ENCODE results near the gene KLF3. TPM values are rescaled to one million over a fixed set of nuclear protein-coding genes. Genes with fewer than 3 reads are reported as not detected.

Gene KLF3
- polyA plus RNA-seq, 1 donor = 76.7 TPM

DNA sequence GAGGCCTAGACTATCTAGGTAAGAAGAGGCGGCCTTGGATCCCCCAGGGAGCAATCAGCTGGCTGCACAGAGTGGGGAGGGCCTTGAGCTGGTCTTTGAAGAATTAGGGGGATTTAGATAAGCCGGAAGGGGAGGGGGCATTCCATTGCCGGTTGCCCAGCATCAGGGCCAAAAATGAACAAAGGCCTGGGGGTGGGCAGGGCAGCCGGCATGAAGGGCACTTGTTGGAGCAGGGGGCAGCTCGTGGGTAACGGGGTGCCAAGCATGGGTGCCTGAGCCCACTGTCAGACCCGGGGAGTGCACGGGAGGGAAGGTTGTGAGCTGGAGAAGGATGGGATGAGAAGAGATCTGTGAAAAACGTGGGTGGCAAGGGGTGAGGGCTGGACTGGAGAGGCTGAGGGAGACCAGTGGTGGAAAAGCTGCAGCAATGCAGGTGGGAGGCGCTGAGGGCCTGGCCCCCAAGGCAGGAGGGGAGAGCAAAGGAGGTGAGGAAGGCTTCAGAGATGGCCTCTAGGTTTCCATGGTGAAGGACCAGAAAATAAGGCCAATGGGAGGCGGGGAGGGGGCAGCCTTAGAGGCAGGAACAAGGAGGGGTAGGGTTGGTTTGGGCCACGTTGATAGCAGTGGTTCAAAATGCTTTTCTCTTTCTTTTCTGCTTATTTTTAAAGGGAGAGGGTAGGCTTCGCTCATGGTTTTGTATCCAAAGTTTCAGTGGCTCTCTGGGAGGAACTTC, 8.6 kb downstream of the KLF3 start:
- peaks cover 9% of the 10 kb centered on the region for H3K36me3 ChIP-seq (ENCODE audit: control insufficient read depth, insufficient read depth, low read length)
- H3K9me3 ChIP-seq (ENCODE audit: control insufficient read depth, low read depth, low read length) = no peaks in the 10 kb centered on the region
- H3K4me3 ChIP-seq (ENCODE audit: low read length) = peak overlapping the region; percentile 2
- WGBS (ENCODE audit: insufficient coverage, low lambda C conversion rate) = 38% methylated on average over 3 of the region's 13 CpGs
- peak overlapping the region; percentile 94 for H3K27ac ChIP-seq (ENCODE audit: low read length)
- peaks cover 79% of the 10 kb centered on the region for H3K4me1 ChIP-seq (ENCODE audit: control insufficient read depth, insufficient read depth, low read length)
- DNase-seq = no peak
- H3K27me3 ChIP-seq (ENCODE audit: control insufficient read depth, insufficient read depth, low read length) = no peaks in the 10 kb centered on the region

DNA sequence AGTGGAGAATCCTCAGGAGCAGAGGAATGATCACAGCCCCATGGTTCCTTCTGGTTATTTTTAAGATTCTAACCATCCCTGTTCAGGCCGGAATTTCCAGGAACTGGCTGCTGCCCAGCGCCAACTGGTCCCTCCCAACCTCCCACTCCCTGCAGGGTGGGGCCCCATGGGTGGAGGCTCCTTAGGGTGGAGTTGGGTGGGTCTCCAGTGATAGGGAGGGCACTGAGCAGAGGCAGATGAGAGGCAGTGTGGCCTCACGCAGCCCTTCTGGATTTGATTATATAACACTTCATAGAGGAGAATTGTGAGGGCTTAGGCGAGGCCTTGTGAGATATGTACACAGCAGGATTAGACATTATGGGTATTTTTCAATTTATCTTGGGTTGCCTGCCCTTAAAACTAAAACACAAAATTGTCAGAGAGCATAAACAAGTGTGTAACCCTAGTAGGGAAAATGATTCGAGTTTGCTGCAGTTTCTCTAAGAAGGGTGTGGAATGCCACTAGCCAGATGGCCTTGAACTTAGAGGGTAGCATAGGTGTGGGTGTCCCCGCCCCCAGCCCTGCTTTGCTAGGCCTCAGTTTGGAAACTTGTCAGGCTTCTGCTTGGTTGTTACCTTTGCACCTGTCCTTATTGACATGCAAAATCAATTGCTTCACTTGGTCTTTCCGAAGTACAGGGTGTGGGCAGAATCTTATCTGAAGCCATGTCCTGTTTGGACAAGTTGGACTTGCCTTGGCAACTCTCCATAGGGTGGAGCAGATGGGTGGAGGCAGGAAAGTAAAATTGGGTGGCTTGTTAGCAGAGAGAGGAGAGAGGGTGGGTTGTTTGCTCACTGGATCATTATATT, 9.4 kb downstream of the KLF3 start:
- Histone ChIP-seq H3K9me3 (ENCODE audit: control insufficient read depth, low read depth, low read length) (no peaks in the 10 kb centered on the region), H3K27me3 (ENCODE audit: control insufficient read depth, insufficient read depth, low read length) (no peaks in the 10 kb centered on the region), H3K4me1 (ENCODE audit: control insufficient read depth, insufficient read depth, low read length) (peaks cover 71% of the 10 kb centered on the region), H3K36me3 (ENCODE audit: control insufficient read depth, insufficient read depth, low read length) (peaks cover 9% of the 10 kb centered on the region), H3K4me3 (ENCODE audit: low read length) (no peak overlapping the region), H3K27ac (ENCODE audit: low read length) (peak overlapping the region; percentile 94)
- DNase-seq = peak; percentile 89 to 95
- WGBS (ENCODE audit: insufficient coverage, low lambda C conversion rate) = no CpG with 5 or more reads among the region's 7 CpGs

DNA sequence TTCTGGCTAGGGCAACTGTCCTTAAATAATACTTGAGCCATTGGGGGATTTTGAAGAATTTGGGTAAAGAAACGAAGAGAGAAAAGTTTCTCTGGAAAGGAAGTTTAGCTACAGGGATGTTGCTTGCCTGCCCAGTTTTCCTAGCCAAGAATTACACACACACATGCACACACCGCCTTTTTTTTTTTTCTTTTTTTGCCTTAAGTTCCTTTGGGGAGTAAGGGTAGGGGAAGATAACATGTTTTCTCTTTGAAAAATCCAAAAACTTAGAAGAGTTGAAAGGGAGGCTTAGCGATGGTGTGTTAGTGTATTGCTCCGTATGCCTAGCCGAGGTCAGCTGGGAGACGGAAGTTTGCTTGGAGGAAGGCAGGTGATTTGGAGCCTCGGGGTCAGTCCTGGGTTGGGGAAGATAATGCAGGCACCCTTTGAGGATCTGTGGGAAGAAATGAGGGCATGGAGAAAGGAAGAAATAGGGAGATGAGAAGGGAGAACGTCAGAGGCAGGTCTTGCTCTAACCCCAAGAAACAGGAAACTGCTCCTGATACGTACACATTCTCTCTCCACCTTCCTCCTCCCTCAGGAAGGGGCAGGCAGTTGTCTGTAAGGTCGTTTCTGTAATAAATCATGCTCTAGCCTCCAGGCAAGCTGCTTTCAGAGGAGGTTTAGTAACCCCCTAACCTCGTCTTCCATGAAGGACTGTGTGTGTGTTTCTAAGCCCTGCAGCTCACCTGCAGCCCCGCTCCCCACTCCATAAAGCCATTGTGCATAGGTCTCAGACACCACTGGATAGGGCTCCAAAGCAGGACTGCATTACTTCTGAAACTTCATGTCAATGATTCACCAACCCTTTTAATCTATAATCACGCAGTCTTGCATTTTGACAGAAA, 10.5 kb downstream of the KLF3 start:
- Histone ChIP-seq H3K4me1 (ENCODE audit: control insufficient read depth, insufficient read depth, low read length) (peaks cover 60% of the 10 kb centered on the region), H3K9me3 (ENCODE audit: control insufficient read depth, low read depth, low read length) (no peaks in the 10 kb centered on the region), H3K27me3 (ENCODE audit: control insufficient read depth, insufficient read depth, low read length) (no peaks in the 10 kb centered on the region), H3K27ac (ENCODE audit: low read length) (peak overlapping the region; percentile 94), H3K36me3 (ENCODE audit: control insufficient read depth, insufficient read depth, low read length) (peaks cover 13% of the 10 kb centered on the region), H3K4me3 (ENCODE audit: low read length) (peak overlapping the region; percentile 1)
- DNase-seq = peak in 1 of 2 donors; percentile 78
- 7% methylated on average over 5 of the region's 13 CpGs for WGBS (ENCODE audit: insufficient coverage, low lambda C conversion rate)

DNA sequence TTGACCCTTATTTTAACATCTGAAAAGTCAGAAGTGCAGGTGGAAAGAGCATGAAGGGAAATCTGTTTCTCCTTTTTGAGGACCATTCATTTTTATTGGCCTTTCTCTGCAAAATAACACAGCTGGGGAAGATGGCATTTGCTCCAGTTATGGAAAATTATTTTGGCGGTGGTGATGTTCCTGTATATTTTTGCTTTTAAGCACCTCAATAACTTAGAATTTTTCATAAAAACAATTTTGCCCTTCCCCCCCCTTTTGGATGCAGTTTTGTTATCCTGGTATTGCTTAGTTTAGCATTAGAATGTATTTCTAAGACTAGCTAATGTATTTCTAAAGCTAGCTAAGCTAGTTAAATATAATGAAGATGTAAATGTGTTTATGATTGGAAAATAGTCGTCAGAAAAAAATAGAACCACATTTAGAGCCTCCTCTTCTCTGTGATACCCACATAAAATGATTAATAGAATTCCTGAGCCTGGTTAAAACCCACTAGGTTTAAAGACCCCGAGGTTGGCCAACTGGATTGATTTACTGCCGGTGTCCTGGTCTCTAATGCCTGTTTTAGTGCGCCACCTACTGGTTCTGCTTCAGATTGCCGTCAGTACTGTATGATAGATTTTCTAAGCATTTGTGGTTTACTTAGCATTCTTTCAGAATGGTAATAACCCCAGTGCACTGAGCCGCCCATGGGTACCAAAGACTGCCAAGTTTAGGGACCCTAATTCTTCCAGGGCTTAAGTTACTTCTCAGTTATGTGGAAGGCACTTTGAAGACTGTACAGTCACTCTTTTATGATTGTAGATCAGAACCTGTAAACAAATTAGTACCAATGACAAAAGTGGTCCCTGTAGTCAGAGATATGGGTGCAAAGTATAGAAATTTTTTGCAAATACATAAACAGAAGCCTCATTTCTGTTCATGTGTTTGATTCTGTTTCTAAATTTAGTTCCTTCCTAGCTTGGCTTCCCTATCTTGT, 11.4 kb downstream of the KLF3 start:
- H3K9me3 ChIP-seq (ENCODE audit: control insufficient read depth, low read depth, low read length) = no peaks in the 10 kb centered on the region
- peak; percentile 79 to 80 for DNase-seq
- peaks cover 54% of the 10 kb centered on the region for H3K4me1 ChIP-seq (ENCODE audit: control insufficient read depth, insufficient read depth, low read length)
- peak overlapping the region; percentile 94 for H3K27ac ChIP-seq (ENCODE audit: low read length)
- 0% methylated on average over 1 of the region's 7 CpGs for WGBS (ENCODE audit: insufficient coverage, low lambda C conversion rate)
- H3K27me3 ChIP-seq (ENCODE audit: control insufficient read depth, insufficient read depth, low read length) = no peaks in the 10 kb centered on the region
- H3K4me3 ChIP-seq (ENCODE audit: low read length) = no peak overlapping the region
- peaks cover 10% of the 10 kb centered on the region for H3K36me3 ChIP-seq (ENCODE audit: control insufficient read depth, insufficient read depth, low read length)

GRCh38 chr4:38676986-38677385, 13.0 kb downstream of the KLF3 start:
- peaks cover 19% of the 10 kb centered on the region for H3K36me3 ChIP-seq (ENCODE audit: control insufficient read depth, insufficient read depth, low read length)
- no peaks in the 10 kb centered on the region for H3K27me3 ChIP-seq (ENCODE audit: control insufficient read depth, insufficient read depth, low read length)
- peaks cover 38% of the 10 kb centered on the region for H3K4me1 ChIP-seq (ENCODE audit: control insufficient read depth, insufficient read depth, low read length)
- no peaks in the 10 kb centered on the region for H3K9me3 ChIP-seq (ENCODE audit: control insufficient read depth, low read depth, low read length)
- WGBS (ENCODE audit: insufficient coverage, low lambda C conversion rate) = 20% methylated on average over 1 of the region's 12 CpGs
- no peak for DNase-seq
- H3K27ac ChIP-seq (ENCODE audit: low read length) = no peak overlapping the region
- H3K4me3 ChIP-seq (ENCODE audit: low read length) = no peak overlapping the region

GRCh38 chr4:38677441-38677840, 13.4 kb downstream of the KLF3 start:
- H3K4me3 ChIP-seq (ENCODE audit: low read length) = no peak overlapping the region
- peaks cover 22% of the 10 kb centered on the region for H3K36me3 ChIP-seq (ENCODE audit: control insufficient read depth, insufficient read depth, low read length)
- no peaks in the 10 kb centered on the region for H3K27me3 ChIP-seq (ENCODE audit: control insufficient read depth, insufficient read depth, low read length)
- no peak overlapping the region for H3K27ac ChIP-seq (ENCODE audit: low read length)
- no peaks in the 10 kb centered on the region for H3K9me3 ChIP-seq (ENCODE audit: control insufficient read depth, low read depth, low read length)
- DNase-seq = no peak
- WGBS (ENCODE audit: insufficient coverage, low lambda C conversion rate) = no CpG with 5 or more reads among the region's 6 CpGs
- H3K4me1 ChIP-seq (ENCODE audit: control insufficient read depth, insufficient read depth, low read length) = peaks cover 34% of the 10 kb centered on the region

DNA sequence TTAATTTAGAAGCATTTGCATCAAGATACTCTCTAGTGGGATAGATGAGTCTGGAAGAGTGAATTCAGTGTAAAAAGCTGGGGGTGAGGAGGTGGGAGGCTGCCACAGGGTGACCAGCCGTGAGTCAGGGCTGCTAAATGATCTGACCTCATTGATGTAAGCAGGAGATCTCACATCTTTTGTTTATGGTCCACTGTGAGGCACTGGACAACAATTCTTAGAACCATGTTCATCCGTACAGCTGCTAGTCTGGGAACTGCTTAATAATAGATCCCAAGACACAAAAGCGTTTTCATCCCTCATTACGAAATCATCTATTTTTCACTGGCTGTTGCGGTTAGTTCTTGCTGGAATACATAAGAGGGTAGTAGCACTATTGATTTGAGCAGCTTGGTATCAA, 14.1 kb downstream of the KLF3 start:
- no CpG with 5 or more reads among the region's 5 CpGs for WGBS (ENCODE audit: insufficient coverage, low lambda C conversion rate)

DNA sequence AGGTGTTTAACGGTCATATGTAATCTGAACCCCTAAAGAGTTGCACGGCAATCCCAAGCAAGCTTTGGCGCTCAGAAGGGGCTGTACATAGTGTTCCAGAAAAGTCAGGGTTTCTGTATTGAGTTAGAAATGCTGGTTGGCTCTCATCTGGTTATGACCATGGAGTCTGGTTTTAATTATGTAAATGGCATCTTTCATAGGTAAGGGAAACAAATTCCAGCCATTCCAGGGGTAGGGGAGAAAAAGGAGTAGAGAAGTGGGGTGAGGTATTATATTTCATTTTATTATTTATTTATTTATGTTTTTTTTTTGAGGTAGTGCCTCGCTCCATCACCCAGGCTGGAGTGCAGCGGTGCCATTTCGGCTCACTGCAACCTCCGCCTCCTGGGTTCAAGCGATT, 15.9 kb downstream of the KLF3 start:
- Histone ChIP-seq H3K9me3 (ENCODE audit: control insufficient read depth, low read depth, low read length) (no peaks in the 10 kb centered on the region), H3K4me1 (ENCODE audit: control insufficient read depth, insufficient read depth, low read length) (peaks cover 11% of the 10 kb centered on the region), H3K27me3 (ENCODE audit: control insufficient read depth, insufficient read depth, low read length) (no peaks in the 10 kb centered on the region), H3K4me3 (ENCODE audit: low read length) (no peak overlapping the region), H3K27ac (ENCODE audit: low read length) (no peak overlapping the region), H3K36me3 (ENCODE audit: control insufficient read depth, insufficient read depth, low read length) (peaks cover 35% of the 10 kb centered on the region)
- WGBS (ENCODE audit: insufficient coverage, low lambda C conversion rate) = no CpG with 5 or more reads among the region's 8 CpGs
- no peak for DNase-seq

More for the DNA sequence above, 14.1 kb downstream of the KLF3 start:
- Histone ChIP-seq H3K27ac (ENCODE audit: low read length) (no peak overlapping the region), H3K36me3 (ENCODE audit: control insufficient read depth, insufficient read depth, low read length) (peaks cover 22% of the 10 kb centered on the region), H3K27me3 (ENCODE audit: control insufficient read depth, insufficient read depth, low read length) (no peaks in the 10 kb centered on the region), H3K4me1 (ENCODE audit: control insufficient read depth, insufficient read depth, low read length) (peaks cover 27% of the 10 kb centered on the region), H3K4me3 (ENCODE audit: low read length) (no peak overlapping the region), H3K9me3 (ENCODE audit: control insufficient read depth, low read depth, low read length) (no peaks in the 10 kb centered on the region)
- no peak for DNase-seq

- H3K9me3 ChIP-seq (ENCODE audit: control insufficient read depth, low read depth, low read length) = no peaks in the 10 kb centered on the region
- H3K27ac ChIP-seq (ENCODE audit: low read length) = peak overlapping the region; percentile 35
- WGBS (ENCODE audit: insufficient coverage, low lambda C conversion rate) = no CpG with 5 or more reads among the region's 12 CpGs
- H3K4me3 ChIP-seq (ENCODE audit: low read length) = no peak overlapping the region
- H3K27me3 ChIP-seq (ENCODE audit: control insufficient read depth, insufficient read depth, low read length) = no peaks in the 10 kb centered on the region
- DNase-seq = peak in 1 of 2 donors; percentile 34
- H3K4me1 ChIP-seq (ENCODE audit: control insufficient read depth, insufficient read depth, low read length) = no peaks in the 10 kb centered on the region
- peaks cover 41% of the 10 kb centered on the region for H3K36me3 ChIP-seq (ENCODE audit: control insufficient read depth, insufficient read depth, low read length)
These were observed 17.4 kb downstream of the KLF3 start for GRCh38 chr4:38681281-38681991.

Data from large intestine (tissue), 3 donors.